DND-41 (cell line): ENCODE data around the gene CTNNA3.

Source experiments
- ATAC-seq: fragments of 200-7000 bp; cut with Tn5 transposase; 3 replicates; pipeline ENCODE4 v1.9.1; 2021; ENCODE audit warnings: low read depth; ENCODE audit not compliant: insufficient read depth
- DNase-seq: peaks from one replicate; pipeline ENCODE4 v3.0.0-alpha.2; 2020
- H2AFZ ChIP-seq: 2 replicates; pipeline ENCODE4 v1.6.0; 2012; ENCODE audit warnings: low read depth, low read length
- H3K27ac ChIP-seq: 2 replicates; pipeline ENCODE4 v1.5.1; 2012; ENCODE audit warnings: low read length, inconsistent platforms
- H3K27me3 ChIP-seq: fragments of 200-600 bp; sonication (generic); 2 replicates; pipeline ENCODE4 v1.6.0; 2012; ENCODE audit warnings: low read length, mild to moderate bottlenecking, inconsistent platforms; ENCODE audit not compliant: insufficient read depth, poor library complexity
- H3K36me3 ChIP-seq: 2 replicates; pipeline ENCODE4 v1.5.1; 2012; ENCODE audit warnings: low read length, inconsistent platforms; ENCODE audit not compliant: insufficient read depth
- H3K4me1 ChIP-seq: 2 replicates; pipeline ENCODE4 v1.5.1; 2012; ENCODE audit warnings: mild to moderate bottlenecking, low read length; ENCODE audit not compliant: insufficient read depth
- H3K4me2 ChIP-seq: 2 replicates; pipeline ENCODE4 v1.6.0; 2012; ENCODE audit warnings: mild to moderate bottlenecking, moderate library complexity, low read length, inconsistent platforms; ENCODE audit not compliant: insufficient read depth
- H3K4me3 ChIP-seq, 2 experiments: fragments of 200-600 bp in 1 of 2; shearing (Covaris generic) in 1 of 2; 2 replicates each; pipeline ENCODE4 v1.5.1; 2012 to 2016; ENCODE audit warnings: inconsistent platforms in 2 of 2, low read length in 2 of 2, mild to moderate bottlenecking in 2 of 2, low read depth in 1 of 2, moderate library complexity in 1 of 2
- H3K79me2 ChIP-seq: 2 replicates; pipeline ENCODE4 v1.6.0; 2012; ENCODE audit warnings: low read length, inconsistent platforms; ENCODE audit not compliant: insufficient read depth
- H3K9ac ChIP-seq: 2 replicates; pipeline ENCODE4 v1.6.0; 2012; ENCODE audit warnings: low read depth, mild to moderate bottlenecking, inconsistent platforms, low read length, moderate library complexity
- H3K9me3 ChIP-seq: 2 replicates; pipeline ENCODE4 v1.5.1; 2012; ENCODE audit warnings: low read length, moderate library complexity, mild to moderate bottlenecking, inconsistent platforms; ENCODE audit not compliant: insufficient read depth, severe bottlenecking
- H4K20me1 ChIP-seq: 2 replicates; pipeline ENCODE4 v1.6.0; 2012; ENCODE audit warnings: low read length; ENCODE audit not compliant: insufficient read depth
- EZH2 ChIP-seq: IDR thresholded peaks from 3 replicates; pipeline ENCODE4 v1.6.1; 2012; ENCODE audit warnings: borderline replicate concordance, low read depth, mild to moderate bottlenecking, moderate library complexity, low read length, inconsistent platforms; ENCODE audit not compliant: severe bottlenecking
- TF ChIP-seq, protein P1 (sequence below): IDR thresholded peaks from 2 replicates; pipeline ENCODE4 v1.5.1; 2012; ENCODE audit warnings: borderline replicate concordance, low read length, moderate library complexity, mild to moderate bottlenecking; ENCODE audit not compliant: poor library complexity, severe bottlenecking; ENCODE audit errors: extremely low read depth

Gene CTNNA3

DNA sequence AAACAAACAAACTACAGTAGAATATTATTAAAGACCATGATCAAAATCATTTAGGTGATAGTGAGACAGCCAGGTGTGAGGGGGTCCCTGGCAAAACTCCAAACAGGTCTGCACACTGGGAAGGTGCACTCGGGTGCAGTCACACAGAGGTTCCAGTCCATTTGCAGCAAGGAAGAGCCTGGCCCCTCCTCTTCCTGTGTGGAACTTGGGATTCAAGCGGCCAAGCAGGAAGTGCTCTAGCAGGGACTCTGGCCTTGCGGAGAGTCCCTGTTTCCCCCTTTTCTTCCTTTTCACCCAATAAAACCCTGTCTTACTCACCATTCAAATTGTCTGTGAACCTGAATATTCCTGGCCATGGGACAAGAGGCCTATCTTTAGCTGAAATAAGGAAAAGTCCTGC is 588.3 kb downstream of the CTNNA3 start:
- ATAC-seq (no peak), DNase-seq (no peak)
- Histone ChIP-seq H3K36me3 (no peaks in the 10 kb centered on the region), H3K27ac (no peak overlapping the region), H3K4me2 (no peak overlapping the region), H2AFZ (no peak overlapping the region), H3K9me3 (no peaks in the 10 kb centered on the region), H3K4me1 (no peaks in the 10 kb centered on the region), H3K4me3 (no peak overlapping the region), H3K27me3 (no peaks in the 10 kb centered on the region), H3K79me2 (no peaks in the 10 kb centered on the region), H3K9ac (no peak overlapping the region), H4K20me1 (no peaks in the 10 kb centered on the region)
- TF ChIP-seq, protein P1, sequence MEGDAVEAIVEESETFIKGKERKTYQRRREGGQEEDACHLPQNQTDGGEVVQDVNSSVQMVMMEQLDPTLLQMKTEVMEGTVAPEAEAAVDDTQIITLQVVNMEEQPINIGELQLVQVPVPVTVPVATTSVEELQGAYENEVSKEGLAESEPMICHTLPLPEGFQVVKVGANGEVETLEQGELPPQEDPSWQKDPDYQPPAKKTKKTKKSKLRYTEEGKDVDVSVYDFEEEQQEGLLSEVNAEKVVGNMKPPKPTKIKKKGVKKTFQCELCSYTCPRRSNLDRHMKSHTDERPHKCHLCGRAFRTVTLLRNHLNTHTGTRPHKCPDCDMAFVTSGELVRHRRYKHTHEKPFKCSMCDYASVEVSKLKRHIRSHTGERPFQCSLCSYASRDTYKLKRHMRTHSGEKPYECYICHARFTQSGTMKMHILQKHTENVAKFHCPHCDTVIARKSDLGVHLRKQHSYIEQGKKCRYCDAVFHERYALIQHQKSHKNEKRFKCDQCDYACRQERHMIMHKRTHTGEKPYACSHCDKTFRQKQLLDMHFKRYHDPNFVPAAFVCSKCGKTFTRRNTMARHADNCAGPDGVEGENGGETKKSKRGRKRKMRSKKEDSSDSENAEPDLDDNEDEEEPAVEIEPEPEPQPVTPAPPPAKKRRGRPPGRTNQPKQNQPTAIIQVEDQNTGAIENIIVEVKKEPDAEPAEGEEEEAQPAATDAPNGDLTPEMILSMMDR: no peak
- TF ChIP-seq EZH2: no peak

DNA sequence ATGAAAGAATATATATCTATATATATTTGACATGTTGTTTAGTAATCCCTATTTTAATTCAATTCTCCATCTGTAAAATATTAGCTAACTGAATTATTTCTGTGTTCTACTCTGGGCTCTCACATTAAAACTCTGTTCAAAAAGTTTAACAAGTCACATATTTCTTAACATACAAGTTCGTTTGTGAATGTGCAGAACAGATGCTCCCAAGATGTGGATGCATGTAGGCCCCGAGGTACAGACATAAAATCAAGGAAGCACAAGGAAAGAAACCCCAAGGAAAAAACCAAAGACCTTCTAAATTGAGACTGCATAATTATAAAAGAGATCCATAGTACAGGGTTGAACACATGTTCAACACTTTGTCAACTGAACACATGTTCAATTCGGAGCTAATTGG is 595.0 kb downstream of the CTNNA3 start:
- ATAC-seq (no peak), DNase-seq (no peak)
- Histone ChIP-seq H4K20me1 (no peaks in the 10 kb centered on the region), H3K27ac (no peak overlapping the region), H2AFZ (no peak overlapping the region), H3K27me3 (no peaks in the 10 kb centered on the region), H3K4me2 (no peak overlapping the region), H3K36me3 (no peaks in the 10 kb centered on the region), H3K79me2 (no peaks in the 10 kb centered on the region), H3K4me3 (no peak overlapping the region), H3K4me1 (no peaks in the 10 kb centered on the region), H3K9me3 (no peaks in the 10 kb centered on the region), H3K9ac (no peak overlapping the region)
- TF ChIP-seq EZH2: no peak
- TF ChIP-seq, protein P1: no peak

DNA sequence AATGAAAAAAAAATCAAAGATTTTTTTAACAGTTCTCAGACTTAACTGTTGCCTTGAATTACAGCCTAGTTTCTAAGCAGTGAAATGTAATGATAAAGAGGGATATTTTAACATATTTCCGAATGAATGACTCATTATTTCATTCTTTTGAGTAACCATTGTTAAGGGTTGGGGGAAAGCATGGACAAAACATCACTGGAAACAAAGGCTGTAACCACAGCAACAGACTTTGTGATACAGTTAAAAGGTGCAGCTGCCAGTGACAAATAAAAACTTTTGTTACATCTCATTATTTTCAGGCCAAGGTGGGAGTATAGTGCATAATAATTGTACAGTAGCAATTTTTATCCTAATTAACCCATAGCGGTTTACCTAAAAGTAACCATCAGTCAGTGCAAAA is 597.5 kb downstream of the CTNNA3 start:
- no peak overlapping the region for H3K9ac ChIP-seq
- no peaks in the 10 kb centered on the region for H3K9me3 ChIP-seq
- H3K27me3 ChIP-seq: no peaks in the 10 kb centered on the region
- no peaks in the 10 kb centered on the region for H3K4me1 ChIP-seq
- no peaks in the 10 kb centered on the region for H3K36me3 ChIP-seq
- H2AFZ ChIP-seq: no peak overlapping the region
- DNase-seq: no peak
- no peak overlapping the region for H3K4me3 ChIP-seq
- ATAC-seq: no peak
- no peak overlapping the region for H3K27ac ChIP-seq
- TF ChIP-seq, protein P1: no peak
- TF ChIP-seq EZH2: no peak
- no peaks in the 10 kb centered on the region for H4K20me1 ChIP-seq
- no peak overlapping the region for H3K4me2 ChIP-seq
- H3K79me2 ChIP-seq: no peaks in the 10 kb centered on the region

DNA sequence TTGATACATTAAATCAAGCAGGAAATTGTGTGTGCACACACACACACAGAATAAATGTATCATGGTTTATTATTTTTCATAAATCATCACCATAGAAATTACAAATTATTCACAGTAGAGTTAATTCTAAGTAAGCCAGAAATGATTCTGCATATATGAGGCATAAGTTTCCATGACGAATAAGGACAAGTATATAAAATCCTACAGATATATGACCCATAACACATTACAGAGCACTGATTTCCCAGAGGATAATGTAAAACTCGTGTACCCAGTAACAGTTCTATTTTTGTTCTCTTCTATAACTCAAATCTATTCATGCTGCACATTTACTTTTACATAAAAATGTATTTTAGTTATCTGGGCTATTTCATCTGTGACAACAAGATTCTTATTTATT is 600.5 kb downstream of the CTNNA3 start:
- Histone ChIP-seq H3K9me3 (no peaks in the 10 kb centered on the region), H3K4me1 (no peaks in the 10 kb centered on the region), H3K4me3 (no peak overlapping the region), H3K79me2 (no peaks in the 10 kb centered on the region), H3K27ac (no peak overlapping the region), H3K4me2 (no peak overlapping the region), H4K20me1 (no peaks in the 10 kb centered on the region), H2AFZ (no peak overlapping the region), H3K27me3 (no peaks in the 10 kb centered on the region), H3K9ac (no peak overlapping the region), H3K36me3 (no peaks in the 10 kb centered on the region)
- DNase-seq (no peak), ATAC-seq (no peak)
- TF ChIP-seq, protein P1: no peak
- no peak for TF ChIP-seq EZH2
